NB4 (cell line): ENCODE data around the gene SLC30A2.

Experiments used
- CTCF ChIP-seq: IDR thresholded peaks from one replicate; pipeline ENCODE4 v1.5.1; 2012; ENCODE audit warnings: low read depth, low read length
- MYC ChIP-seq: IDR thresholded peaks from 2 replicates; pipeline ENCODE4 v1.6.1; 2011; ENCODE audit warnings: low read depth, low read length
- POLR2A ChIP-seq: IDR thresholded peaks from 2 replicates; pipeline ENCODE4 v1.6.1; 2011; ENCODE audit warnings: mild to moderate bottlenecking; ENCODE audit not compliant: insufficient read length; ENCODE audit errors: extremely low read depth
- TF ChIP-seq, protein P1 (sequence below): IDR thresholded peaks from 2 replicates; pipeline ENCODE4 v1.6.1; 2011; ENCODE audit warnings: low read depth, low read length

- TF ChIP-seq CTCF (no peak), POLR2A (no peak), MYC (no peak)
- TF ChIP-seq, protein P1, sequence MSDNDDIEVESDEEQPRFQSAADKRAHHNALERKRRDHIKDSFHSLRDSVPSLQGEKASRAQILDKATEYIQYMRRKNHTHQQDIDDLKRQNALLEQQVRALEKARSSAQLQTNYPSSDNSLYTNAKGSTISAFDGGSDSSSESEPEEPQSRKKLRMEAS, result no peak
Observed at GRCh38 chr1:26089125-26089524, 43.2 kb upstream of the SLC30A2 start.
